Activated CD4-positive, alpha-beta T cell treated with anti-CD3 and anti-CD28 coated beads, Interleukin-2, amount 50 U/mL, for 1 hour (primary cell): ENCODE results near the gene GHRHR.

Experiments
- DNase-seq: peaks from one replicate; pipeline ENCODE4 v3.0.0-alpha.2; 2020

The GHRHR gene

DNA sequence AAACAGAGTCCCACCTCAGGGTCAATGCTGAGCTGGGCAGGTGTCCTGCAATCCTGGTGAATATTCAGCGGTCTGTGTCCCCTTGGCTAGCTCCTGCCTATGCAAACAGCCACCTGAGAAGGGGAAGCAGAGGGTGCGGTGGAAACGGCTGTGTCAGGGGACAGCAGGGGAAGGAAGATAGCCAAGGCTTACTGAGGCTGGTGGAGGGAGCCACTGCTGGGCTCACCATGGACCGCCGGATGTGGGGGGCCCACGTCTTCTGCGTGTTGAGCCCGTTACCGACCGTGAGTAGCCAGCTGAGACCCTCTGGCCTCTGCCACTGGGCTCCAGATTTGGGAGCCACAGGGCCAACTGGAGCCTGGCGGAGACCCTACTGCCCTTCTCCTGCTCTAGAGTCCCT is at the start of gene GHRHR:
Gene GHRHR, plus strand, starts transcription at position 112 of the 400 bp plus-strand sequence. Its CDS starts 116 bp downstream, at position 228.
- DNase-seq = no peak

DNA sequence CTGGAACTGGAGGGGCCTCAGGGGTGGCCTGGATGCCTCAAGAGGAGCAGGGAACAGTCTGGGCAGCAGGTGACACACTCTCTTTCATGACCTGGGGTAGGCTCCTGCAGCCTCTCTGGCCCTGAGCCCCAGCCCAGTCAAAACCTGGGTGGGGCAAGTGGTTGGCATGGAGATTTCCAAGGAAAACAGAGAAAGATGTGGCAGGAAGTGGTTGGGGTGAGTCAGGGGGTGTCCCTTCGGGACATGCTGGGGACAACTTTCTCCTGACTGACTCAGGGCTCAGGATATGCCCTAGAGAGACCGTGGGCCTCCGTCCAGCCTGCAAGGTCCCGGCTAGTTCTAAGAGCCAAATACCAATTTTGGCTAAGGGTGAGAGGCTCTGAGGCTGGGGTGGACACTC is 49.2 kb upstream of the GHRHR start:
- DNase-seq = no peak

DNA sequence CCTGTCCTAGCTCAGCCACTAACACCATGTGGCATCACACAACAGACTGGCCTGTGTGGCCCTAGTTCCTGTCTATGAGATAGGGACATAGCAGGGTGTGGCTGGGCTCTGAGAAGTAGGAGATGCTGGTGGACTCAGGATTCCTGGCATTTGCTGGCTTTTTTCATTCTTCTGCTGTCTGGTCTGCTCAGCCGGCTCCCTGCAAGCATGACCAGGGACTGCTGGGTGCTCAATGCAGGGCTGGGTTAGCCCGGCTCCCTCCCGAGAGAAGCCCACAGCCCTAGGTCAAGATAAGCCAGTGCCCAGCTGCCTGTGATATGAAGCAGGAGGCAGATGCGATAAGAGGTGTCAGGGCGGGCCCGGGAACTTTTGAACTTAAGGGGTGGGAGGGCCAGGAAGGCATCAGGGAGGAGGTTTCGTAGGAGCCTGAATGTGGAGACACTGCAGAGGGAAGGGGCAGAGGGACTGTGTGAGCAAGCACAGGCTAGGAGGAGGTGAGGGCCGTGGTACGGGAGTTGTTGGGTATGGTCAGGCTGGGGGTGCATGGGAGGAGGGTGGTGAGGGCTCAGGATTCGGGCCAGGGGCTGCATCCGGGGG is 48.6 kb upstream of the GHRHR start:
- DNase-seq = no peak

DNA sequence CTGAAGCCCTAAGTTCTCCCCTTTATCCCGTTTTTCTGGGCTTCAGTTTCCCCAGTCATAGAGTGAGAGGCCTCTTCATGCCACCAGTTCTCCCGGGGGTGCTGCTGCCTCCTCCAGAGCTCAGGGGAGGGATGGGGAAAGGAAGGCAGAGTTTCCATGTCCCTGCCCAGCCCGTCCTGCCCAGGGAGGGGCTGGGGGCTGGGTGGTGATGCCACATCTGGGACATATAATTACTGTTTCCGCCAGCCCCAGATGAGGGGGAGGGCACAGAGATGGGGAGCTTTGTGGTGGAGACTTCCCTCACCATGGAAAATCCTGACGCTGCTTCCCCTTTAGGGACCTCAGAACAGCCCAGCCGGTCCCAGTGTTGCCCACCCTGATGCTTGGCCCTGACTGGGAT is 48.0 kb upstream of the GHRHR start:
- DNase-seq = no peak

DNA sequence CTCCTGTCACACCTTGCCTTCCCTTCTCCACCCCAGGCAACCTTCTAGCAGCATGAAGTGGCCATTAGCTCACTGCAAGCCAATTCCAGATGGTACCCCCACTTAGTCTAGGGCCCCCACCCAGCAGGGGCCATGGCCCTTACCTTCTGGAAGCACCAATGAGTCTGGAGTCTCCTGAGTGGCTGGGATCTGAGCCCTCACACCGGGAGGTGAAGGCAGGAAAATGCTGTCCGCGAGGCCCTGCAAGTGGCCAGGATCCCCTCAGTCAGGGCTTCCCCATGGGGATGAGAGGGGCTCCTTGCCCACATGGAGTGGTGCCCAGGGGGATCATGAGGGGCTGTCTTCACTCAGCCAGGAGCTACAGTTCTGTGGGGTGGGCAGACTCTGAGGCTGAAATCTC is 47.5 kb upstream of the GHRHR start:
- DNase-seq = no peak

DNA sequence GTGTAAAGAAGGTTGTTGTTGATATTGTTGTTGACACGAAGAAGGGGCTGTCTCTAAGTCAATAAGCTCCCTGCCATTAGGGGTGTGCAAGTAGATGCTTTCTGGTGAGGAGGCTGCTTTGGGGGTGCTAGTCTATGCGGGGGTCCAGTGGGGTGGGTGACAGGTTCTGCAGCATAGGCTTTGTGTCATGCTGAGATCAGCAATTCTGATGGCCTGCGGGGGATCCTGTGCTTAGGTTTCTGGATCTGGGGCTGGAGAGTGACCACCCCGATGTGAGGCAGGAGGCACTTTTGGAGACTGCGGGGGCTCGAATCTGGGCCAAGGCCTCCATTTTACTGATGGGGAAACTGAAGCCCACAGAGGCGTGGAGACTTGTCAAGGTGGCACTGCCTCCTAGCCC is 47.0 kb upstream of the GHRHR start:
- no peak for DNase-seq

DNA sequence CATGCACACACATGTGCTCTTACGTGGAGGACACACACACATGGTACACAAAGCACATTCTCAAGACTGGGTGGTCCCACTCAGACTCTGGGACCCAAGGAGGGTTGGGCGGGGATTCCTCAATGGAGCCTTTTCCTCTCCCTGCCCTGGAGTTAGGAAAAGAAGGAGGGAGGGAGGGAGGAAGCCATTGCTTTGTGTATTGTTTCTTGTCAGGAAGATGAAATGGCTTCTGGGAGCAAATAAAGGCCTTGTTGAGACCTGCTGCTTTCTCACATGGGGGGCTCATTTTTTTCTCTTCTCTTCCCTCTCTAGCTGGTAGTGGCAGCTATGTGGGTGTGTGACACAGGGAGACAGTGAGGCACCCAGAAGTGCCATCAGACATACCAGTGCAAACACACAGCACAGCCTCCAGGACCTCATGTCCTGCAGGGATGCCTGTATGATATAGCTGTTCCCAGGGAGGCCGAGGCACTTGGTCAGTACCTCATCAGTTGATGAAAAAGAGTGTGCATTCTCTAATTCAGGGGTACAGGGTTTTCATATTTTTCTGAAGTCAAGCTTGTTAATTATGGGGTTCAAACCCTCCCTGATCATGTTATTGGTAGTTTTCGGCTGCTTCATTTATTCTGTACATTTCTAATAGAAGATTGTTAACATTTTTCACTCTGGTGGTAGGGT is 46.4 kb upstream of the GHRHR start:
- no peak for DNase-seq

DNA sequence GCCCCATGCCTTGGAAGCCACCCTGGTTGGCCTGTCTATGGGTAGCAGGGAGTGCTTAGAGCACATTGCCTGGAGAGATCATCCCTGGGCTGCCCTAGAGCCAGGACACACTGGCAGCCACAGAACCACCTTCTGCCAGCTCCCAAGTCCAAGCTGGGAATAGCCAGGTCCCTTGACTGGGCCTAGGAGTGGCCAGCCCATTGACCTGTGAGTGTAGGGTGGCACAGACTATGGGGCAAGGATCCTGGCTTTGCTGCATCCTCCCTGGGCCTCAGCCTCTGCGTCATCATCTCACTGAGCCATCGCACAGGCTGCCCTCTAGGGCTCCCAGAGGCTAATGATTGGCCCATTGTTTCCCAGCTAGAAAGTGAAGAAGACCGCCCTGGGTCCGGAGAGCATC is 45.1 kb upstream of the GHRHR start:
- no peak for DNase-seq

DNA sequence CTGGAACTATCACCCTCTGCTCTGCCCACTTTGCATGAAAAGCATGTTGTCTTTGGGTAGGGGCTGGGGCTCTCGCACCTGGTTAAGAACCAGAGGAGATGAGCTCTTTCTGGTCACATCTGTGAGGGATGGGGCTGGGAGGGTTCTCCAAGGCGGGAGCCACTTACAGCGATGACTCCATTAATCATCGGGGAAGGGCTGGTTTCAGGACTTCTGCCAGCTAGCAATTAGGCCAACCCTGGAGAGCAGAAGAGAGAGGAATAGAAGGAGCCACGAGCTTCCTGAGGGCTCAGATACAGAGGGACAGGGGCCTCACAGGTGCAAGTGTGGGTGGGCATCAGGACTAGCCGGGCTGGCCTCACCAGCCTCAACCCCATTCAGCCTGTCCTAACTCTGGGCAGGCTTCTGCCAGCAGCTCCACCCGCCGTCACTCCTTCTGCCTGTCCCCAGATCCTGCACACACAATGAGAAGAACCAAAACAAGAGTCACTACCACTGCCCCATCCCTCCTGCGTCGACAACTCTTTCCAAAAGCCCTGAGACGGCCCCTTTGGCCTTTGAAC is 43.7 kb upstream of the GHRHR start:
- no peak for DNase-seq

DNA sequence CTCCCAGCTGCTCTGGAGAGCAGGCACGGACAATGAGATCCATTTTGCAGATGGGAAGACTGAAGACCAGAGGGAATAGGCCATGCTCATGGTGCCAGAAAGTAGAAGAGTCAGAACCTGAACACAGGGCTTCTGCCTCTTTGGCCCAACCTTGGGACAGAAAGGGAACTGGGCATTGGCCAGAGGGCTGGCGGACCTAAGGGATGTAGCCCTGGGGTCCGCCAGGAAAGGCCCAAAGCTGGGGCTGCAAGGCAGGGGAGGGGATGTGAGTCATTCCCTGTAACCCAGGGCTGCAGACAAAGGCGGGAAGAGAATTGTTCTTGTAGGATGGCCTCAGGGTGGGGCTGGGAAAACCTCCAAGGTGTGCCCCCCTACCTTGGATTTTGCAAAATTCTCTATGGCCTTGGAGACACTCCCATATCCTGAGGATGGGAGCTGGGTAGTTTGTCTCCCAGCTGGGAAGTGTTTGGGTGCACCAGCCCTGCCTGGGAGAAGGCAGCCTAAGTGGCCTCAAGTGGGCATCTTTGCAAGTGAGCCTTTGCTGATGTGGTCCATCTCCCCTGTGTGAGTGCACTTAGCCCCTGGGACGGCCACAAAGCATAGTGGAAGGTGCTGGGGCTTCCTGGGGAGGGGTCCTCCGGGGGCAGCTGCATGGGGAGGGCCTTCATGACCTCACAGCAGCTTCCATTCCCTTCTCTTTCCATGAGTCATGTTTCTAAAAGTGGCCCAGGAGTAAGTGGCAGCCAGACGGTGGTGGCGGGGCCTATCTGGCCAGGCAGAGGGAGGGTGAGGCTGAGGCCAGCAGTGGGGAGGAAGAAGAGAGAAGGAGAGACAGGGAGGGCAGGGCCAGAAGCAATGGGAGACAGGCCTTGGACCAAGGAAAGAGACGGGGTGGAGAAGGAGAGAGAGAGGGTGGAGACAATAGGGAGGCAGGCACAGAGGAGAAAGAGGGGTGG is 42.9 kb upstream of the GHRHR start:
- DNase-seq = no peak

DNA sequence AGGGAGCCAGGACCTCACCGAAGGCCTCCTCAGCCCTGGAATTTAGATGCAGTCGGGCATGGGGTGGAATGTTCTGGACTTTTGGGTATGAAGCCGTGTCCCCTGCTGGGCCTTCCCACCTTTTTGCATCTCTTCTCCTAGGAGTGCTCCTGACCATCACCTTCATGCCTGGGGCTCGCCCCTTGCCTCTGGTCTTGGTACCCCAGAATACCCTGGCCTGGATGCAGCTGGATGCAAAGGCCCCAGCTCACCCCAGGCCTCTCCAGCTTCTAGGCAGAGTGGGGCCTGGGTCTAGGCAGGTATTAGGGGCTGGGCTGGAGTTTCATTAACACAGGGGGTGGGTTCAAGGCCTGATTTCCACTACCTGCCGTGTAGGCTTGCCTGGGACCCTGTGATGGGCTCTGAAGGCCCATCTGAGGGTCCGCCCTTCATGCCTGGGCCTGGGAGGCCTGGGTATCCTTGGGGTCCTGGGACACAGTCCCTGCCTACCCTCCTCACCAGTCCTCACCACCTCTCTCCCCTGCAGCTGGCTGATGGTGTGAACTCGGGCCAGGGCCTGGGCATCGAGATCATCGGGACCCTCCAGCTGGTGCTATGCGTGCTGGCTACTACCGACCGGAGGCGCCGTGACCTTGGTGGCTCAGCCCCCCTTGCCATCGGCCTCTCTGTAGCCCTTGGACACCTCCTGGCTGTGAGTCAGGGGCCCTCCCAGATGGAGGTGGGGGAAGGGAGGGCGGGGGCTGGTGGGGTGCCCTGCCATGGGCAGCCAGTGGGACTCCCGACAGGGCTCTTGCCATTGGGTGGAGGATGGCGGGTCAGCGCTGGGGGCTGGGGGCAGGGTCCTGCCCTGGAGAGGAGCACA is 42.0 kb upstream of the GHRHR start:
- DNase-seq = no peak

DNA sequence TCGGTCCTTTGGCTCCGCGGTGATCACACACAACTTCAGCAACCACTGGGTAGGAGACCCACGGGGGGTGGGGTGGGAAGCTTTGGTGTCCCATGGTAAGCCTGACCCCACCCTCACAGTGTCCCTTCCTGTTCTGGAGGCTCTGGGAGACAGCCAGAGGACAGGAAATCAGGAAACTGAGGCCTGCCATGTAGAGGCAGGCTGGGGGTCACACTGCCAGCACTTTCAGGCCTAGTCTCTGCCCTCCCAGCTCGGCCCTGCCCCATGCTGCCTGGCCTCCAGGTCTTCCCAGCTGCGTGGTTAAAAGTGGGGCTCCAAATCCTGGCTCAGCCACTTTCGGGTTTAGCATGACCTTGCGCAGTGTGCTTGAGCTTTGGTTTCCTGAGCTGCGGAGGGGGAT is 41.2 kb upstream of the GHRHR start:
- DNase-seq = no peak

DNA sequence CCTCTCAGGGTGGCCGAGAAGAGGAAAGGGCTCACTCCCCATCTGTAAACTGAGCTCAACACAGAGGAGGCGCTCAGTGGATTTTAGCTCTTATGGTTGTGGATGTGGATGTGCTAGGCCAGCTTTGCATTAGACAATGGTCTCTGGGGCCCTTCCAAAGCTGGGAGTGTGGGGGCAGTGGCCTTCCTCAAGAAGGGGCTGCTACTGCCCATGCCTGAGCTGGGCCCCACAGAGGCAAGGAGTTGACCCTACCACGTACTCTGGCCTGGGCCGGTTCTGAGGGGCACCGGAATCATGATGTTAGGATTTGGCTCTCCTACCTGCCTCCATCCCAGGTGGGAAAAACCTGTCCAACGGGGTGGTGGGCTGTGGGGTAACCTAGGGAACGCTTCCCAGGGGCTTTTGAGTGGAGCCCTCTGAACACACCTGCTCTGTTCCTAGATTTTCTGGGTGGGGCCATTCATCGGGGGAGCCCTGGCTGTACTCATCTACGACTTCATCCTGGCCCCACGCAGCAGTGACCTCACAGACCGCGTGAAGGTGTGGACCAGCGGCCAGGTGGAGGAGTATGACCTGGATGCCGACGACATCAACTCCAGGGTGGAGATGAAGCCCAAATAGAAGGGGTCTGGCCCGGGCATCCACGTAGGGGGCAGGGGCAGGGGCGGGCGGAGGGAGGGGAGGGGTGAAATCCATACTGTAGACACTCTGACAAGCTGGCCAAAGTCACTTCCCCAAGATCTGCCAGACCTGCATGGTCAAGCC is 40.6 kb upstream of the GHRHR start:
- DNase-seq = no peak

DNA sequence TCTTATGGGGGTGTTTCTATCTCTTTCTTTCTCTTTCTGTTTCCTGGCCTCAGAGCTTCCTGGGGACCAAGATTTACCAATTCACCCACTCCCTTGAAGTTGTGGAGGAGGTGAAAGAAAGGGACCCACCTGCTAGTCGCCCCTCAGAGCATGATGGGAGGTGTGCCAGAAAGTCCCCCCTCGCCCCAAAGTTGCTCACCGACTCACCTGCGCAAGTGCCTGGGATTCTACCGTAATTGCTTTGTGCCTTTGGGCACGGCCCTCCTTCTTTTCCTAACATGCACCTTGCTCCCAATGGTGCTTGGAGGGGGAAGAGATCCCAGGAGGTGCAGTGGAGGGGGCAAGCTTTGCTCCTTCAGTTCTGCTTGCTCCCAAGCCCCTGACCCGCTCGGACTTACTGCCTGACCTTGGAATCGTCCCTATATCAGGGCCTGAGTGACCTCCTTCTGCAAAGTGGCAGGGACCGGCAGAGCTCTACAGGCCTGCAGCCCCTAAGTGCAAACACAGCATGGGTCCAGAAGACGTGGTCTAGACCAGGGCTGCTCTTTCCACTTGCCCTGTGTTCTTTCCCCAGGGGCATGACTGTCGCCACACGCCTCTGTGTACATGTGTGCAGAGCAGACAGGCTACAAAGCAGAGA is 39.9 kb upstream of the GHRHR start:
- DNase-seq = no peak

DNA sequence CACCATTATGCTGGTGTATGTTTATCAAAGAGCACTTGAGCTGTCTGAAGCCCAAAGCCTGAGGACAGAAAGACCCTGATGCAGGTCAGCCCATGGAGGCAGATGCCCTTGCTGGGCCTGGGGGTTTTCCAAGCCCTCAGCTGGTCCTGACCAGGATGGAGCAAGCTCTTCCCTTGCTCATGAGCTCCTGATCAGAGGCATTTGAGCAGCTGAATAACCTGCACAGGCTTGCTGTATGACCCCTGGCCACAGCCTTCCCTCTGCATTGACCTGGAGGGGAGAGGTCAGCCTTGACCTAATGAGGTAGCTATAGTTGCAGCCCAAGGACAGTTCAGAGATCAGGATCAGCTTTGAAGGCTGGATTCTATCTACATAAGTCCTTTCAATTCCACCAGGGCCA is 39.1 kb upstream of the GHRHR start:
- no peak for DNase-seq

DNA sequence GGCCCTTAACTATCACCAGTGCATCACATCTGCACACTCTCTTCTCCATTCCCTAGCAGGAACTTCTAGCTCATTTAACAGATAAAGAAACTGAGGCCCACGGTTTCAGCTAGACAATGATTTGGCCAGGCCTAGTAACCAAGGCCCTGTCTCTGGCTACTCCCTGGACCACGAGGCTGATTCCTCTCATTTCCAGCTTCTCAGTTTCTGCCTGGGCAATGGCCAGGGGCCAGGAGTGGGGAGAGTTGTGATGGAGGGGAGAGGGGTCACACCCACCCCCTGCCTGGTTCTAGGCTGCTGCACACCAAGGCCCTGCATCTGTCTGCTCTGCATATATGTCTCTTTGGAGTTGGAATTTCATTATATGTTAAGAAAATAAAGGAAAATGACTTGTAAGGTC is 38.6 kb upstream of the GHRHR start:
- DNase-seq = no peak

DNA sequence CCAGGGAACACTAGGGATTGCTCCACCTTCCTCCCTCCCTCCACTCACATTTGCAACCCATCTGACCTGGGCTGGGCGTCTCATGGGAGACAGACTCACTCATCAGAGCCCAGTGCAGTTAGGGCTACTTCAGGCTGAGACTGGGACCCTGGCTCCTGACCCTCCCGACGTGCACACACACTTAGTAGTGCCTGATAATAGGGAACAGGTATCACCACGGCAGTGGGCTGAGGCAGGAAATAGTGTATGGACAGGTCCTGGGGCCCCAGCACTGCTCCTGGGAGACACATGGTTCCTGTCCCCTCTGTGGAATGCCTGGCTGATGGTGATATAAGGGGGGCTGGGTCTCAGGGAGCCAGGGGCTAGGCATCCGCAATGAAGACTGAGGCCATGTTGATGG is 37.8 kb upstream of the GHRHR start:
- DNase-seq = no peak

DNA sequence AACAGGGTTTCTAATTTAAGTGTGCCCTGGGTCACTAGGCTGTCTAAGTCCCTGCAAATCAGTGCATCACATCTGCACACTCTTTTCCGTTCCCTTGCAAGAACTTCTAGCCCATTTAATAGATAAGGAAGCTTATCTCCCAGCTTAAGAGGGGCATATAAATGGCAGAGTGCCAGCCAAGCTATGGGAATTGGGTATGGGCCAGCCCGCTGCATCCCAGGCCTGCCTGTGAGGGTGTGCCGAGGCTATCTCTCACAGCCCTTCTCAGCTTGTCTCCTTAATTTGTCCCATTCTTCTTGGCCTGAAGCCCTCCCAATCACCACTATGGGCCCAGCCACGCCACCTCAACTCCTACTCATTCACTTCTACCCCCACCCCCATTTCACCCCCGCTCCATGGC is 37.4 kb upstream of the GHRHR start:
- no peak for DNase-seq

DNA sequence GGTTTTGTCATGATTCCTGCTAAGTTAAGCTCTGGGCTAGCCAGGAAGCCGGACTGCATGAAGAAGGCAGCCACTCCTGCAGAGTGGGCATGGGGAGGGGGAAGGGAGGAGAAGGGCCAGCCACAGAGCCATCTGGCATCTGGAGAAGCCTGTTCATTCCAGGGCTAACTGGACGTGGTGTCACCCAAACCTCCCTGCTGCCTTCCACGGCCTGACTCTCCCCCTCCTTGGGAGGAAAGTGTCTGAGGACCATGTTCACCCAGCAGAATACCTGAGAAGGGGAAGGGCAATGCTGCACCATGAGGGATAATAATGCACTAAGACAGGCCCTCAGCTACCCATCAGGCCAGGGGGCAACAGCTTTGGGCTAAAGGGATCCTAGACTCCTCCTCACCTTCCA is 36.7 kb upstream of the GHRHR start:
- no peak for DNase-seq

DNA sequence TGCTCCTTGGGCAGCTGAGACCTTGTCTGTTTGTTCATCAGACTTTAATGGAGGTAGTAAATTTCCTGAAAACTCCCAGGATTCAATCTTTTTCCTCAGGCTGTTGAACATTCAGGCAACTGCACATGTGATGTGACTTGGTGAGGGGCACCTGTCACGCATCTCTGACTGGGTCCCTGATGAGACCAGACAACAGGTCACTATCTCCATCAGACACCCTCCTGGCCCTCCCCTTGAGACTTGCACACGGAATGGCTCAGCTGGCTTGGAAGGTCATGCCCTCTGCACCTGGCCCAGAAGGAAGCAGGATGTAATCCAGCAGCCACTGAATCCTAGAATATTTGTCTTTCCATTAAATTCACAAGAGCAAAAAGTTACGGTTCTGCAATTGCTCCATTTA is 36.2 kb upstream of the GHRHR start:
- no peak for DNase-seq

DNA sequence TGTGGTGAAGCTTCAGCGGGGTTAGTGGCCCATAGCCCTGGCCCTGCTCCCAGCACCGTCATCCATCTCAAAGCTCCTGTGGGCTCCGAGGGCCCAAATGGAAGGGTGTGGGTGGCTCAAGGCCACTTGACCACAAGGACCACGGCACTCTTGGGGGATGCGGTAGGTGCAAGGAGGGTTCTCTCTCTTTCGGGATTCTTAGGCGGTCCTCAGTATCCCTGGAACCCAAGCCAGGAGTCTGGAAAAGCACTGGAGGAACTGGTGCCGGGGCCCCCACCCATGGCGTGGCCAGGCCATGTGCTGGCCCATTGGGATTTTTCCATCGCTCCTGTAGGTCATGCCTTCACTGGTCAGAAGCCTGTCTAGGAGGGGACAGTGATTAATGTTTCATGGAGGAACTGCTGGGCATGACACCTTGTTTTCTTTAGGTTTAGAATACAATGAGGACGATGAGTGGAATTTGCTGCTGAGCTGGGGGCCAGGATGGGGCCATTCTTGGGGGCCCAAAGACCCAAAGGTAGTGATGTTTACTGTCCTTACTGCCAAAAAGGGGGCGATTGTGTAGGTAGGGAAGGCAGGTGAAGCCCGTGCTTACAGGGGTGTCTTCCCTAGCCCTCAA is 35.4 kb upstream of the GHRHR start:
- DNase-seq = no peak
